Neural progenitor cell (in vitro differentiated cells): ENCODE data around the gene NLRP7.

Source experiments
- CTCF ChIP-seq: fragments of 200-600 bp; sonication (generic); IDR thresholded peaks from 2 replicates; pipeline ENCODE4 v1.5.1; 2017; ENCODE audit warnings: antibody characterized with exemption, mild to moderate bottlenecking
- EZH2 ChIP-seq: fragments of 200-600 bp; sonication (generic); IDR thresholded peaks from 2 replicates; pipeline ENCODE4 v1.6.1; 2017; ENCODE audit warnings: antibody characterized with exemption, mild to moderate bottlenecking, moderate library complexity

DNA sequence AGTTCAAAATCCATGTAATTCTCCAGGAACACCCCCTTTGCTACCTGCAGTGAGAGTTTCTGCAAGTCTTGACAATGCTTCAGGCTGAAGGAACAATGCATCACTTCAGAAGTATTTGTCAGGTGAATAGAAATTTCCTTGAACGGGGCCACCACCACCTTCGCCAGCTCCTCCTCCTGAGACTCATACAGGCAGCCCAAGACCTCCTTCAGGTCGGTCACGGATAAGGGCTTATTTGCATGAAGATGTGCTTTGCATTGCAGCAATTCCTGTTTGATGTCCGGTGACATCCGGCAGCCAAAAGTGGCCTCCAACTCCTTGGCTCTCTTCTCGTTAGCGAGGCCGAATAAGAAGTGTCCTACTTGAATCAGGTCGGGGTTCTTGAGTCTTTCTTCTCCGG is 8.4 kb downstream of the NLRP7 start:
- TF ChIP-seq CTCF (no peak), EZH2 (no peak)
